ENCODE data around the gene GRAMD1B. TPM values are rescaled to one million over a fixed set of nuclear protein-coding genes. Genes with fewer than 3 reads are reported as not detected.

GRAMD1B gene
- total RNA-seq, 1 experiment from 2014 or later, result 1.2 TPM

GRCh38 chr11:123650901-123651300, 220.8 kb downstream of the GRAMD1B start:
- peaks cover 24% of the 10 kb centered on the region for H3K27me3 Mint-ChIP-seq (ENCODE audit: insufficient read depth, unreplicated experiment)
- intact Hi-C loops (cut with micrococcal nuclease; ENCODE audit: unreplicated experiment), result no loop called here

GRCh38 chr11:123652599-123652998, 222.5 kb downstream of the GRAMD1B start:
- H3K27ac Mint-ChIP-seq (ENCODE audit: unreplicated experiment), result no peak overlapping the region
- TF ChIP-seq CTCF (IDR thresholded peaks at IDR 0.05; ENCODE audit: insufficient read depth in 1 of 2, low read depth in 1 of 2, low read length in 1 of 2, severe bottlenecking in 1 of 2, unreplicated experiment in 1 of 2), result no peak

More at GRCh38 chr11:123650901-123651300, 220.8 kb downstream of the GRAMD1B start:
- TF ChIP-seq CTCF (IDR thresholded peaks at IDR 0.05; ENCODE audit: insufficient read depth in 1 of 2, low read depth in 1 of 2, low read length in 1 of 2, severe bottlenecking in 1 of 2, unreplicated experiment in 1 of 2), result no peak
- Histone ChIP-seq H3K27me3 (replicated peaks; ENCODE audit: control insufficient read depth, insufficient read depth, low read length) (0 out of 2 replicates have a peak, but pooled peaks cover 1% of the 10 kb centered on the region), H3K9me3 (no peaks in the 10 kb centered on the region), H3K4me1 (no peaks in the 10 kb centered on the region; the same call in 1 of the 2 replicates), H3K4me3 (ENCODE audit: low read depth, low read length) (no peak overlapping the region), H3K36me3 (ENCODE audit: control insufficient read depth, insufficient read depth, low read length) (no peaks in the 10 kb centered on the region)
- DNase-seq, result no peak
- CTCF ChIA-PET, result no interaction called here
- H3K9me3 Mint-ChIP-seq (ENCODE audit: unreplicated experiment), result no peaks in the 10 kb centered on the region
- no peak overlapping the region for H3K4me3 Mint-ChIP-seq (ENCODE audit: unreplicated experiment)
- H3K27ac Mint-ChIP-seq (ENCODE audit: unreplicated experiment), result no peak overlapping the region
- POLR2A ChIA-PET, result no interaction called here
- no peaks in the 10 kb centered on the region for H3K36me3 Mint-ChIP-seq (ENCODE audit: insufficient read depth, unreplicated experiment)
- no peaks in the 10 kb centered on the region for H3K4me1 Mint-ChIP-seq (ENCODE audit: low read depth, unreplicated experiment)
- BruUV-seq (replicated peaks), result no TSS peak

GRCh38 chr11:123653483-123653826, 223.4 kb downstream of the GRAMD1B start:
- CTCF ChIA-PET, result interaction anchor here (0.6 to 2.1 kb wide), 5 partner anchors 10 to 1470 kb away, joined by 3 to 21 read pairs (median 3); no protein-coding TSS in a partner anchor
- POLR2A ChIA-PET, result no interaction called here
- H3K4me1 Mint-ChIP-seq (ENCODE audit: low read depth, unreplicated experiment), result no peaks in the 10 kb centered on the region

More at GRCh38 chr11:123652599-123652998, 222.5 kb downstream of the GRAMD1B start:
- Histone ChIP-seq H3K4me1 (no peaks in the 10 kb centered on the region; the same call in 1 of the 2 replicates), H3K4me3 (ENCODE audit: low read depth, low read length) (no peak overlapping the region), H3K27me3 (replicated peaks; ENCODE audit: control insufficient read depth, insufficient read depth, low read length) (0 out of 2 replicates have a peak, but pooled peaks cover 1% of the 10 kb centered on the region), H3K9me3 (no peaks in the 10 kb centered on the region), H3K36me3 (ENCODE audit: control insufficient read depth, insufficient read depth, low read length) (no peaks in the 10 kb centered on the region)
- Mint-ChIP-seq H3K27me3 (ENCODE audit: insufficient read depth, unreplicated experiment) (peaks cover 20% of the 10 kb centered on the region), H3K9me3 (ENCODE audit: unreplicated experiment) (no peaks in the 10 kb centered on the region), H3K4me3 (ENCODE audit: unreplicated experiment) (peak overlapping the region; percentile 66), H3K36me3 (ENCODE audit: insufficient read depth, unreplicated experiment) (no peaks in the 10 kb centered on the region), H3K4me1 (ENCODE audit: low read depth, unreplicated experiment) (no peaks in the 10 kb centered on the region)
- CTCF ChIA-PET, result interaction anchor here (0.7 to 1.3 kb wide), 3 partner anchors 9 to 1471 kb away, joined by 3 to 4 read pairs (median 4); no protein-coding TSS in a partner anchor
- intact Hi-C loops (cut with micrococcal nuclease; ENCODE audit: unreplicated experiment), result no loop called here
- POLR2A ChIA-PET, result interaction anchor here (0.6 kb wide), 1 partner anchor 10 kb away, joined by 3 read pairs; no protein-coding TSS in a partner anchor
- DNase-seq, result no peak
- BruUV-seq (replicated peaks), result no TSS peak

More at GRCh38 chr11:123653483-123653826, 223.4 kb downstream of the GRAMD1B start:
- H3K27ac Mint-ChIP-seq (ENCODE audit: unreplicated experiment), result no peak overlapping the region
- Histone ChIP-seq H3K9me3 (no peaks in the 10 kb centered on the region), H3K4me3 (ENCODE audit: low read depth, low read length) (peak overlapping the region; percentile 61), H3K27me3 (replicated peaks; ENCODE audit: control insufficient read depth, insufficient read depth, low read length) (0 out of 2 replicates have a peak, but pooled peaks cover 1% of the 10 kb centered on the region), H3K36me3 (ENCODE audit: control insufficient read depth, insufficient read depth, low read length) (no peaks in the 10 kb centered on the region), H3K4me1 (no peaks in the 10 kb centered on the region; the same call in 1 of the 2 replicates)
- peak overlapping the region; percentile 66 for H3K4me3 Mint-ChIP-seq (ENCODE audit: unreplicated experiment)
- peaks cover 29% of the 10 kb centered on the region for H3K27me3 Mint-ChIP-seq (ENCODE audit: insufficient read depth, unreplicated experiment)
- TF ChIP-seq CTCF (IDR thresholded peaks at IDR 0.05; ENCODE audit: insufficient read depth in 1 of 2, low read depth in 1 of 2, low read length in 1 of 2, severe bottlenecking in 1 of 2, unreplicated experiment in 1 of 2), result no peak
- intact Hi-C loops (cut with micrococcal nuclease; ENCODE audit: unreplicated experiment), result no loop called here
- BruUV-seq (replicated peaks), result no TSS peak
- DNase-seq, result no peak
- H3K9me3 Mint-ChIP-seq (ENCODE audit: unreplicated experiment), result no peaks in the 10 kb centered on the region
- H3K36me3 Mint-ChIP-seq (ENCODE audit: insufficient read depth, unreplicated experiment), result no peaks in the 10 kb centered on the region

Data from Caco-2 (cell line).